NOMO-1 treated with DMSO at 0.1 percent for 48 hours (cell line): ENCODE results near the gene YEATS2.

Experiments used
- DNase-seq: peaks from one replicate; lab custom pipeline; 2025; ENCODE audit not compliant: unreplicated experiment; lab: John Stamatoyannopoulos, UW

YEATS2 gene

GRCh38 chr3:183774631-183775030 lies 77.0 kb downstream of the YEATS2 start:
- DNase-seq, result no peak

- peak; percentile 22 for DNase-seq
Observed at GRCh38 chr3:183775781-183776180, 78.2 kb downstream of the YEATS2 start.

- DNase-seq, result peak; percentile 54
Observed at GRCh38 chr3:183776451-183776850, 78.9 kb downstream of the YEATS2 start.

GRCh38 chr3:183777016-183777618 lies 79.5 kb downstream of the YEATS2 start:
- DNase-seq, result no peak

- DNase-seq, result peak; percentile 82
Observed at GRCh38 chr3:183779896-183780465, 82.4 kb downstream of the YEATS2 start.

- DNase-seq, result no peak
Observed at GRCh38 chr3:183781246-183781645, 83.6 kb downstream of the YEATS2 start.

GRCh38 chr3:183782576-183783276 lies 85.1 kb downstream of the YEATS2 start:
- DNase-seq, result no peak

GRCh38 chr3:183784503-183784902 lies 86.9 kb downstream of the YEATS2 start:
- peak; percentile 3 for DNase-seq

GRCh38 chr3:183789826-183790225 lies 92.2 kb downstream of the YEATS2 start:
- DNase-seq, result no peak

- DNase-seq, result no peak
Observed at GRCh38 chr3:183790700-183791099, 93.1 kb downstream of the YEATS2 start.

GRCh38 chr3:183792976-183793375 lies 95.4 kb downstream of the YEATS2 start:
- DNase-seq, result no peak

- DNase-seq, result no peak
Observed at GRCh38 chr3:183794452-183794851, 96.9 kb downstream of the YEATS2 start.

- no peak for DNase-seq
Observed at GRCh38 chr3:183796372-183796771, 98.8 kb downstream of the YEATS2 start.

- DNase-seq, result no peak
Observed at GRCh38 chr3:183797996-183798395, 100.4 kb downstream of the YEATS2 start.

- DNase-seq, result no peak
Observed at GRCh38 chr3:183799461-183799860, 101.9 kb downstream of the YEATS2 start.

- no peak for DNase-seq
Observed at GRCh38 chr3:183800243-183800863, 102.8 kb downstream of the YEATS2 start.

- no peak for DNase-seq
Observed at GRCh38 chr3:183801601-183802000, 104.0 kb downstream of the YEATS2 start.

- no peak for DNase-seq
Observed at GRCh38 chr3:183802989-183803388, 105.4 kb downstream of the YEATS2 start.

- no peak for DNase-seq
Observed at GRCh38 chr3:183807209-183807728, 109.7 kb downstream of the YEATS2 start.

GRCh38 chr3:183807881-183808280 lies 110.3 kb downstream of the YEATS2 start:
- DNase-seq, result no peak

- no peak for DNase-seq
Observed at GRCh38 chr3:183808355-183808754, 110.8 kb downstream of the YEATS2 start.

- no peak for DNase-seq
Observed at GRCh38 chr3:183809270-183809669, 111.7 kb downstream of the YEATS2 start.
